Lower lobe of right lung (tissue), 2 donors: ENCODE measurements around the gene PEAK1. TPM values are rescaled to one million over a fixed set of nuclear protein-coding genes. Genes with fewer than 3 reads are reported as not detected.
"Not testable (repeated sequence)": the region's sequence is repeated elsewhere in the genome, so short reads cannot be mapped to it uniquely, and the experiment has no call there.

Source experiments
- ATAC-seq, 2 donors: fragments of 200-7000 bp; cut with Tn5 transposase; one replicate each; pipeline ENCODE4 v1.9.1; 2020 to 2022; ENCODE audit warnings: mild to moderate bottlenecking in 2 of 2, moderate library complexity in 2 of 2
- DNase-seq: peaks from one replicate; pipeline ENCODE4 v3.0.0-alpha.2; 2020
- H3K27ac ChIP-seq: fragments of 200-600 bp; one replicate; pipeline ENCODE4 v1.8.0; 2022
- H3K27me3 ChIP-seq: fragments of 200-600 bp; one replicate; pipeline ENCODE4 v1.8.0; 2022; ENCODE audit warnings: low read depth
- H3K36me3 ChIP-seq: fragments of 200-600 bp; one replicate; pipeline ENCODE4 v1.8.0; 2022; ENCODE audit warnings: mild to moderate bottlenecking
- H3K4me1 ChIP-seq: fragments of 200-600 bp; one replicate; pipeline ENCODE4 v1.8.0; 2022
- H3K4me3 ChIP-seq: fragments of 200-600 bp; one replicate; pipeline ENCODE4 v1.8.0; 2022; ENCODE audit warnings: mild to moderate bottlenecking
- H3K9me3 ChIP-seq: fragments of 200-600 bp; one replicate; pipeline ENCODE4 v1.8.0; 2022
- CTCF ChIP-seq: fragments of 200-600 bp; IDR thresholded peaks from one replicate; pipeline ENCODE4 v1.8.0; 2022; ENCODE audit warnings: antibody characterized with exemption, mild to moderate bottlenecking
- intact Hi-C: fragments of 100-400 bp; cut with DNase I; formaldehyde crosslinking; loops from one replicate; pipeline ENCODE4 v1.11.0; 2022
- total RNA-seq: library from RNA; stranded (reverse); fragmentation: NEBNext Ultra II Directional; extraction: Animal tissue kit (Norgen Biotek cat#: 25700); gene quantifications from one replicate; pipeline ENCODE4 v1.2.1, GENCODE V29; 2021
- donor health status: DM: no; HTN: yes; CAD: no; lungs with severe emphysema.

Gene PEAK1
- total RNA-seq, 1 donor from 2014 or later = 112 TPM

DNA sequence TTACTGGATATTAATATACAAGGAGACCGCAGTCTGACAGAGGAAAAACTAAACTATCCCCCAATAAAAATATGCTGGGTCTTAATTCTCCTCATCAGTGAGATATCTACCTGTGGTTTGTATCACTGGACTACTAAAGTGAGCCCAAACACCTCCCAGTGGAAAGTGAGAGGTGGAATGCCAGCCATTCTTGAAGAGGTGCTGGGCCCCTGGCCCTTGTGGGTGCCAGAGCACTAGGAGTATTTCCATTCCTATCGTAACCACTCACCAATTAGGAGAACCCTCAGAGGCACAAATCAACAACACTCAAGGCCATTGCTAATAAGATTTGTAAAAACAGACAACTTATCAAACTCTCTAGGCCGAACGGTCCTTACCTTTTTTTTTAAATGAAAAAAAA, 227.5 kb downstream of the PEAK1 start:
- TF ChIP-seq CTCF = no peak
- Histone ChIP-seq H3K4me1 (peaks cover 42% of the 10 kb centered on the region), H3K27ac (no peak overlapping the region), H3K9me3 (no peaks in the 10 kb centered on the region), H3K27me3 (no peaks in the 10 kb centered on the region), H3K4me3 (no peak overlapping the region), H3K36me3 (no peaks in the 10 kb centered on the region)
- ATAC-seq = peak; percentile 79 to 88
- DNase-seq = no peak
- intact Hi-C loops = no loop called here

- Histone ChIP-seq H3K4me1 (peaks cover 53% of the 10 kb centered on the region), H3K36me3 (no peaks in the 10 kb centered on the region), H3K27ac (no peak overlapping the region), H3K9me3 (no peaks in the 10 kb centered on the region), H3K27me3 (no peaks in the 10 kb centered on the region), H3K4me3 (no peak overlapping the region)
- no peak for TF ChIP-seq CTCF
- intact Hi-C loops = no loop called here
- ATAC-seq = peak; percentile 70 to 81
- DNase-seq = no peak
Measured at GRCh38 chr15:77191230-77191834, 228.6 kb downstream of the PEAK1 start.

DNA sequence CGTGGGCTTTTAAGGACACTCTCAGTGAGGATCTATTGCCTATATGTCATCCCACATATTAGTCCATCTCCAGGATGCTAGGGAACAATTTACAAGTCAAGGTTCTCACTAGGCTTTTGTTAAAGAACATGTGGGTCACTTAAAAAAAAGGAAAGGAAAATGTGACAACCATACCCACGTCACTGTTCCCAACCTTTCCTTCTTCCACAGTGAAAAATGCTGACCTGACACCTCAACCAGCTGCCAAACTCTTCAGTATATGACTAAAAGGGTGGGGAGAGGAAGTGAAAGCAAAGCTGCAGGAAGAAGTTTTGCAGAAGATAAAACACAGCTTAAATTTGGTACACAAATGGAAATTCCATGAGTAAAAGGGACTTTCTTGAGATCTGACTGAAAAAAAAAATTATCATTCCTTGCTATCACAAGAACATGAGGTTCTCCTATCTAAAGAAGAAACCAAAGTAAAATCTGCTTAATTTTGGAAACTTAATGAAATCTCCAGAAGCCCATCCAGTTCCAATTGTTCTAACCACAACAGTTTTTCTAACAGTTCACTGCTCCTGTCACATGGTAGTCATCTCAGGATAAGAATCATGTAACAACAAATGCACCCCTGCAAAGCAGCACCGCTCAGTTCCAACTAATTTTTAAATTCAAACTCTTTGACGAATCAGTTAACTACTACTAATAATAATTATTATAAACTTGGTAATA, 232.0 kb downstream of the PEAK1 start:
- Histone ChIP-seq H3K4me3 (no peak overlapping the region), H3K36me3 (no peaks in the 10 kb centered on the region), H3K4me1 (peaks cover 64% of the 10 kb centered on the region), H3K9me3 (no peaks in the 10 kb centered on the region), H3K27me3 (no peaks in the 10 kb centered on the region), H3K27ac (peak overlapping the region; percentile 76)
- intact Hi-C loops = no loop called here
- DNase-seq = no peak
- ATAC-seq = peak; percentile 72 to 79
- no peak for TF ChIP-seq CTCF

- ATAC-seq = no peak
- intact Hi-C loops = no loop called here
- H3K36me3 ChIP-seq = peaks cover 4% of the 10 kb centered on the region
- no peaks in the 10 kb centered on the region for H3K9me3 ChIP-seq
- H3K4me1 ChIP-seq = peaks cover 64% of the 10 kb centered on the region
- no peak overlapping the region for H3K4me3 ChIP-seq
- TF ChIP-seq CTCF = peak; percentile 51
- H3K27me3 ChIP-seq = no peaks in the 10 kb centered on the region
- no peak for DNase-seq
- peak overlapping the region; percentile 76 for H3K27ac ChIP-seq
Measured at GRCh38 chr15:77186594-77187011, 233.3 kb downstream of the PEAK1 start.

DNA sequence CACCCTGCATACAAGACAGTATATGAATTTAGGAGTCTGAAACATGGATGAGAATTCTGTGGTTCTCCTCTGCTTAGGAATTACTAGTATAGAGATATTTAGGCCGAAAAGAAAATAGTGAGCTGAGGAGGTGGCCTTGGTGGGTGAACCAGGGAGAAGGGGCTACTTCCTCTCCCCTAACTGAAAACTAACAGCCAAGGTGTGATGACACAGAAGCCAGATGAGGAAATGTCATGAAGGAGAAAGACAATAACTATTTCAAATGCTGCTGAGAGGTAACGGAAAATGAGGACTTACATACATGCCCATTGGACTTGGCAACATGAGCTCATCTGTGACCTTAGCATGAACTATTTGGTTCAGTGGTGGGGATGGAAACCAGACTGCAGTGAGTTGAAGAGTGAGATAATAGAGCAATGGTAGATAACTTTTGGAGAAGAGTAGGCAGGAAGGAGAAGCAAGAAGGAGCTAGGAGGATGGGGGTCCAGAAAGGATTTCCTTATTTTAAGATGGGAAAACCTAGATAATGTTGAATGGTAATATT, 234.6 kb downstream of the PEAK1 start:
- Histone ChIP-seq H3K27ac (no peak overlapping the region), H3K36me3 (peaks cover 13% of the 10 kb centered on the region), H3K4me3 (no peak overlapping the region), H3K27me3 (no peaks in the 10 kb centered on the region), H3K9me3 (no peaks in the 10 kb centered on the region), H3K4me1 (peaks cover 62% of the 10 kb centered on the region)
- TF ChIP-seq CTCF = no peak
- DNase-seq = no peak
- ATAC-seq = no peak
- intact Hi-C loops = no loop called here

DNA sequence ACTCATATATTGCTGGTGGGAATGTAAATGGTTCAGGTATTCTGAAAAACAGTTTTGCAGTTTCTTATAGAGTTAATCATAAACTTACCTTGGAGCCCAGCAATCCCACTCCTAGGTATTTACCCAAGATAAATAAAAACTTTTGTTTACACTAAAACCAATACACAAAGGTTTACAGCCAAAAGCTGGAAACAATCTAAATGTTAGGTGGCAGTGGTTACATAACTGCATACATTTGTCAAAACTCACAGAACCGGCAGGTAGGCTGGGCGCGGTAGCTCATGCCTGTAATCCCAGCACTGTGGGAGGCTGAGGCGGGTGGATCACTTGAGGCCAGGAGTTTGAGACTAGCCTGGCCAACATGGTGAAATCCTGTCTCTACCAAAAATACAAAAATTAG, 235.6 kb downstream of the PEAK1 start:
- Histone ChIP-seq H3K4me1 (peaks cover 62% of the 10 kb centered on the region), H3K36me3 (peaks cover 15% of the 10 kb centered on the region)
- intact Hi-C loops, H3K27ac ChIP-seq, DNase-seq, H3K4me3 ChIP-seq, H3K9me3 ChIP-seq, ATAC-seq, H3K27me3 ChIP-seq: not testable (repeated sequence)
